Endothelial cell (in vitro differentiated cells): Measurements from ENCODE around the gene SSR2. TPM values are rescaled to one million over a fixed set of nuclear protein-coding genes. Genes with fewer than 3 reads are reported as not detected.
"Not testable (repeated sequence)": the region's sequence is repeated elsewhere in the genome, so short reads cannot be mapped to it uniquely, and the experiment has no call there.

Experiments used
- DNase-seq: peaks from one replicate; pipeline ENCODE4 v3.0.0; 2021; ENCODE audit warnings: low spot score
- H3K27ac Mint-ChIP-seq: one replicate; pipeline ENCODE4 v1.8.0; 2021; ENCODE audit warnings: mixed read lengths, inconsistent platforms; ENCODE audit not compliant: unreplicated experiment
- H3K27me3 Mint-ChIP-seq: one replicate; pipeline ENCODE4 v1.8.0; 2021; ENCODE audit warnings: mild to moderate bottlenecking, moderate library complexity, mixed read lengths, inconsistent platforms; ENCODE audit not compliant: unreplicated experiment
- H3K36me3 Mint-ChIP-seq: one replicate; pipeline ENCODE4 v1.8.0; 2021; ENCODE audit warnings: mild to moderate bottlenecking, low read depth, mixed read lengths, inconsistent platforms; ENCODE audit not compliant: unreplicated experiment
- H3K4me1 Mint-ChIP-seq: one replicate; pipeline ENCODE4 v1.8.0; 2021; ENCODE audit warnings: mild to moderate bottlenecking, mixed read lengths, inconsistent platforms; ENCODE audit not compliant: unreplicated experiment
- H3K4me3 Mint-ChIP-seq: one replicate; pipeline ENCODE4 v1.8.0; 2021; ENCODE audit warnings: mild to moderate bottlenecking, mixed read lengths, inconsistent platforms; ENCODE audit not compliant: unreplicated experiment
- H3K9me3 Mint-ChIP-seq: one replicate; pipeline ENCODE4 v1.8.0; 2021; ENCODE audit warnings: mixed read lengths, inconsistent platforms; ENCODE audit not compliant: unreplicated experiment
- total RNA-seq: library from RNA; stranded (reverse); fragmentation: NEBNext Ultra II Directional; extraction: Animal tissue kit (Norgen Biotek cat#: 25700); gene quantifications from one replicate; pipeline ENCODE4 v1.2.1, GENCODE V29; 2021; ENCODE audit not compliant: unreplicated experiment
- TF ChIP-seq, protein P1 (sequence below): fragments of 200-600 bp; sonication (generic); IDR thresholded peaks from one replicate; pipeline ENCODE4 v1.5.0; 2021; ENCODE audit warnings: antibody characterized with exemption; ENCODE audit not compliant: unreplicated experiment

The SSR2 gene
- total RNA-seq, 1 donor from 2014 or later, result 340 TPM

DNA sequence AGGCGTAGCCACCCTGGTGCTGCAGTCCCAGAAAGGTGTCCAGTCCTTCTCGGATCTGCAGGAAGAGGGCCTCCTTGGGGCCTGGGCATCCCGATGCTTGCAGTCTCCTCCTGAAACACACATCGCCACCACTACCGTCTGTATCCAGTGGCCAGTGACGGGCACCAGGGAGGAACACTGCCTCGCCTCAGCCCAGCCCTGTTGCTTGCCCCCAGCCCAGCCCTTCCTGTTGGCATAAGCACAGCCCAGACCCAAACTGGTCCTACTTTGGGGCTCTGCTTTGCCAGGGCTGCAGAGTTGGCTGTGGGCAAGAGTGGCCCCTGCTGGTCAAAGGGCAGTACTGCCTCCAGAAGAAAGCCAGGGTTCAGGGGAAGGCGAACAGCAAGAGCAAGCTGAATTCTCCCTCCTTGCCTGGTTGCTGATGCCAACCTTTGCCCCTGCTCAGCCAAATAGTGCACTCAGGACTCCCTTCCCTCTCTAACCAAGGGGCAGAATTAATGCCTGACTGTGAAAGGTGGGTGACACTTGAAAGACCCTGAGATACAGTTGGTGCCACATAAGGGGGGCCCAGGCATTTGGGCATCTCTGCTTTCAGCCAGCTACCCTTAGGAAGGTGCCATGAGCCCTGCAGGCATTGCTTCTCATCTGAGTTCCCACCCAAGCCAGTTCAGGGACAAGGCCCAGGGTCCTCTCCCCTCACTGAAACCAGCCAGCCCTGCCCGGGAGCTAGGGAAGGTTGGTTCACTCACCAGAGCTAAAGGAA, 31.3 kb downstream of the SSR2 start:
- Mint-ChIP-seq H3K36me3 (peaks cover 4% of the 10 kb centered on the region), H3K27ac (no peak overlapping the region), H3K27me3 (peaks cover 3% of the 10 kb centered on the region), H3K4me1 (peaks cover 17% of the 10 kb centered on the region), H3K9me3 (no peaks in the 10 kb centered on the region), H3K4me3 (peak overlapping the region; percentile 62)
- TF ChIP-seq, protein P1, sequence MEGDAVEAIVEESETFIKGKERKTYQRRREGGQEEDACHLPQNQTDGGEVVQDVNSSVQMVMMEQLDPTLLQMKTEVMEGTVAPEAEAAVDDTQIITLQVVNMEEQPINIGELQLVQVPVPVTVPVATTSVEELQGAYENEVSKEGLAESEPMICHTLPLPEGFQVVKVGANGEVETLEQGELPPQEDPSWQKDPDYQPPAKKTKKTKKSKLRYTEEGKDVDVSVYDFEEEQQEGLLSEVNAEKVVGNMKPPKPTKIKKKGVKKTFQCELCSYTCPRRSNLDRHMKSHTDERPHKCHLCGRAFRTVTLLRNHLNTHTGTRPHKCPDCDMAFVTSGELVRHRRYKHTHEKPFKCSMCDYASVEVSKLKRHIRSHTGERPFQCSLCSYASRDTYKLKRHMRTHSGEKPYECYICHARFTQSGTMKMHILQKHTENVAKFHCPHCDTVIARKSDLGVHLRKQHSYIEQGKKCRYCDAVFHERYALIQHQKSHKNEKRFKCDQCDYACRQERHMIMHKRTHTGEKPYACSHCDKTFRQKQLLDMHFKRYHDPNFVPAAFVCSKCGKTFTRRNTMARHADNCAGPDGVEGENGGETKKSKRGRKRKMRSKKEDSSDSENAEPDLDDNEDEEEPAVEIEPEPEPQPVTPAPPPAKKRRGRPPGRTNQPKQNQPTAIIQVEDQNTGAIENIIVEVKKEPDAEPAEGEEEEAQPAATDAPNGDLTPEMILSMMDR, result peak; percentile 94
- peak; percentile 80 for DNase-seq

DNA sequence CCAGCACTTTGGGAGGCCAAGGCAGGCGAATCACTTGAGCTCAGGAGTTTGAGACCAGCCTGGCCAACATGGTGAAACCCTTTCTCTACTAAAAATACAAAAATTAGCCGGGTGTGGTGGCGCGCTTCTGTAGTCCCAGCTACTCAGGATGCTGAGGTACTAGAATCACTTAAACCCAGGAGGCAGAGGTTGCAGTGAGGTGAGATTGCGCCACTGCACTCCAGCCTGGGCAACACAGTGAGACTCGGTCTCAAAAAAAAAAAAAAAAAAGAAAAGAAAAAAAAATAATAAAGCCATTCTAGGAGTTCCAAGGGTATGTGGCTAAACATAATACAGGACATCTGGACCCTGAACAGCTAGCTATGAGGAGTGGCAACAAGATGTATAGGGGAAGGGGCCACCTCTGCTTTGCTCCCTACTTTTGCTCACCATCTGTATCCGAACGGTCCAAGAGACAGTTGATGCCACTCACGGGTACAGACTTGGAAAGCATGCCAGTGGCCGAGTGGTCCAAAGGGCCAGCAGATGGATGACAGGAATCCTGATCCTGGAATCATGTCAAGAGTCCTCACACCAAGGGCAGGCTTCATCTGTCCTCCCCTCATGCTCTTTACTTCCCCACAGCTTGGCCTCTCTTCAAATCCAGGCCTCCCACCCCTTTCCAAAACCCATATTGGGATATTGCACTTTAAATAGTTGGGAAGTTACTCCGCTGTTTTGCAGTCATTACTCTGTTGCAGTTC, 35.7 kb downstream of the SSR2 start:
- not testable (repeated sequence) for H3K27me3 Mint-ChIP-seq, DNase-seq, H3K4me3 Mint-ChIP-seq, H3K27ac Mint-ChIP-seq, H3K9me3 Mint-ChIP-seq, H3K36me3 Mint-ChIP-seq
- peaks cover 50% of the 10 kb centered on the region for H3K4me1 Mint-ChIP-seq

DNA sequence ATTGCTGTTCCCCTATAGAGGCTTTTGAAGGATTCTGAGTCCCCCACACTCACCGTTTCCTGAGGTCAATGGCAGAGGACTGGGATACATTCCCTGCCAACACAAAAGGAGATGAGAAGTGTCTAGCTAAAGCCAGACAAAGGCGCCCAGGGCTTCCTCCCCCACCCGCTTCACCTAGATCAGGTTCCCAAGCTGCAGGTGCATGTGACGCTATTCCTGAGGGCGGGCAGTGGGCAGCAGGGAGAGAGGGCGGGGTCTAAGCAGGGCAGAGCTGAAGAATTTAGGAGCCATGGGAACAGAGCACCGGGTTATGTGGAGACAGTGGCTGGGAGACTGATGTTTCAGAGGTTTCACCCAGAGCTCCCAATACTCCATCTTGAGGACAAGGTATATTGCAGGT, 36.4 kb downstream of the SSR2 start:
- DNase-seq, result no peak

DNA sequence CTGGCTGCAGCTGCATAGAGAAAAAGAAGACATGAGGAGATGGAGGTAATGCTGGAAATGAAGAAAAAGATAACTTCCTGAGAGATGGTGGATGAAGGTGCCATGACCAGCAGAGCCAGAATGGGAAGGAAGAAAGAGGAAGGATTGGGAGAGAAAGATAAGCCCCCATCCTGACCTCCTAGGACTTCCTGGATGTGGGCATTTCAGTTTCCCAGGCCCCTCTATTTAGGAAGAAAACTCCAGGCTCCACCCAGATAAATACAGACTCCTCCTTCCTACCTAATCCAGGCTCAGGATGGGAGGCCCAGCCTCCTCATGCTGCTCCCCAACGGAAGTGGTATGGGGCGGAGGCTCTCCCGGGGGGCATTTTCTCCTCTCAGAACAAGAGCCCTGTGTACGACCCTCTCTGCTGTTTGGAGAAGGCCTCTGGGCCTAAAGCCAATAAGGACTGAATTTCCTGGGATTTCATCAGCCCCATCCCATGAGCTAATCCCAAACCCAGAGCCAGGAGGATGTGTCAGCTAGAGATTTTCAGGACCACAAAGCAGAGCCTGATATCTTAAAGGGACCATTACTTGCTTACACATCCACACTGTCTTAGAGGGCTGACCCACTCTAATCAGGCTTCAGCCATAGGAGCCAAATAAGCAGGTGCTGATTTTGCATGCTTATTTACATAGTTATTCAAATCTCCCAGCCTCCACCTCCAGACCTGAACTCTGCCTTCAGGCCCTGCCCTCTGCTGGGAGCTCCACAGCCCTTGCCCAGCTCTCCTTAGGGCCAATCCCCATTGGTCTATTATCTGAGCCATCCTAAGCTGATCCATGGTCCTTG, 37.3 kb downstream of the SSR2 start:
- no peak for DNase-seq
- Mint-ChIP-seq H3K27ac (no peak overlapping the region), H3K4me1 (peaks cover 54% of the 10 kb centered on the region), H3K9me3 (no peaks in the 10 kb centered on the region), H3K4me3 (no peak overlapping the region), H3K36me3 (no peaks in the 10 kb centered on the region), H3K27me3 (peaks cover 7% of the 10 kb centered on the region)
- TF ChIP-seq, protein P1, result no peak

More for the DNA sequence above, 36.4 kb downstream of the SSR2 start:
- TF ChIP-seq, protein P1, result no peak
- no peak overlapping the region for H3K4me3 Mint-ChIP-seq
- H3K9me3 Mint-ChIP-seq, result no peaks in the 10 kb centered on the region
- H3K4me1 Mint-ChIP-seq, result peaks cover 55% of the 10 kb centered on the region
- H3K36me3 Mint-ChIP-seq, result peaks cover 4% of the 10 kb centered on the region
- no peak overlapping the region for H3K27ac Mint-ChIP-seq
- H3K27me3 Mint-ChIP-seq, result peaks cover 7% of the 10 kb centered on the region

DNA sequence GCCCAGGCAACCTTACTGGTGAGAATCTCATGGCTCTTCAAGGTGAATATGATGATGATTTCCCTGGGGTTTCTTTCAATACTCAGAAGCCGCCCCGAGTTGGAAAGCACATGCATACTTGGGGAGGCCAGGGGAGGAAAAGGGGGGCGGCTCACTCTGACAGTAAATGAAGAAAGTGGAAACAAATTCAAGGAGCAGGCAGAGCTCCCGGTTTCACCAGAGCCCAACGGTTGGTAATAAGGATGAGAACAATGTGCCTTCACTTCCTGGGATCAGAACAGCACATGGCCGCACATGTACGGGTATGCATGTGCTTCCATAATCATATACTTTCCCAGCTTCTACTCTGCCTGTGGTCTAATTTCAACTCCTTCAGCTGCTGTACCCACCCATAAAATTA, 38.6 kb downstream of the SSR2 start:
- H3K27ac Mint-ChIP-seq, result peak overlapping the region; percentile 86
- H3K27me3 Mint-ChIP-seq, result peaks cover 12% of the 10 kb centered on the region
- no peak for DNase-seq
- TF ChIP-seq, protein P1, result no peak
- no peak overlapping the region for H3K4me3 Mint-ChIP-seq
- H3K4me1 Mint-ChIP-seq, result peaks cover 60% of the 10 kb centered on the region
- no peaks in the 10 kb centered on the region for H3K9me3 Mint-ChIP-seq
- H3K36me3 Mint-ChIP-seq, result peaks cover 4% of the 10 kb centered on the region
